ENCODE measurements around the gene CALB2. TPM values are rescaled to one million over a fixed set of nuclear protein-coding genes. Genes with fewer than 3 reads are reported as not detected.

Gene CALB2
- total RNA-seq, 1 experiment from 2014 or later, result 0.85 TPM

GRCh38 chr16:71348262-71349085 lies 10.0 kb upstream of the CALB2 start:
- no peak overlapping the region for H2BK15ac ChIP-seq (ENCODE audit: low read depth, low read length)
- no peak overlapping the region for H3K27ac Mint-ChIP-seq
- no peak overlapping the region for H4K91ac ChIP-seq (ENCODE audit: insufficient read length, low read depth, low read length)
- no peak overlapping the region for H4K8ac ChIP-seq (replicated peaks; ENCODE audit: insufficient read length, low read depth, low read length)
- no peak overlapping the region for H3K4ac ChIP-seq (ENCODE audit: low read depth, low read length)
- no peak overlapping the region for H3K27ac ChIP-seq (ENCODE audit: insufficient read length, low read depth, low read length)
- H3K23ac ChIP-seq (ENCODE audit: insufficient read length, low read depth, low read length), result no peak overlapping the region
- no peaks in the 10 kb centered on the region for H3K79me1 ChIP-seq (ENCODE audit: insufficient read depth, low read depth, low read length, poor library complexity, severe bottlenecking)
- H2BK5ac ChIP-seq (ENCODE audit: insufficient read length, low read length), result no peak overlapping the region
- no peak overlapping the region for H3K4me2 ChIP-seq (ENCODE audit: insufficient read depth, insufficient read length, low read length)
- H3K56ac ChIP-seq (ENCODE audit: insufficient read length, low read depth, low read length), result no peak overlapping the region
- no peaks in the 10 kb centered on the region for H3K36me3 Mint-ChIP-seq (ENCODE audit: insufficient read depth in 1 of 3, low read depth in 3 of 3)
- DNase-seq, result no peak
- WGBS (ENCODE audit: extremely low coverage, insufficient read length, low lambda C conversion rate), result no CpG with 5 or more reads among the region's 22 CpGs
- H4K5ac ChIP-seq (ENCODE audit: insufficient read length, low read depth, low read length), result no peak overlapping the region
- no peak overlapping the region for H3T11ph ChIP-seq (ENCODE audit: low read length)
- no peak overlapping the region for H3K18ac ChIP-seq (ENCODE audit: insufficient read length, low read depth, low read length)
- H3K9me3 Mint-ChIP-seq, result no peaks in the 10 kb centered on the region
- no peaks in the 10 kb centered on the region for H3K27me3 ChIP-seq (ENCODE audit: insufficient read depth, low read length)
- H2AFZ ChIP-seq (ENCODE audit: low read length), result no peak overlapping the region
- H2BK12ac ChIP-seq (ENCODE audit: insufficient read length, low read depth, low read length), result no peak overlapping the region
- H2BK120ac ChIP-seq (ENCODE audit: low read depth, low read length, poor library complexity, severe bottlenecking), result no peak overlapping the region
- no peak for TF ChIP-seq CTCF (conservative IDR thresholded peaks at IDR 0.05)
- no peaks in the 10 kb centered on the region for H3K79me2 ChIP-seq (ENCODE audit: insufficient read depth, low read length)
- H3K23me2 ChIP-seq (ENCODE audit: insufficient read length, low read depth, low read length, poor library complexity, severe bottlenecking), result no peaks in the 10 kb centered on the region
- H2BK20ac ChIP-seq (ENCODE audit: low read depth, low read length, poor library complexity, severe bottlenecking), result no peak overlapping the region
- no peaks in the 10 kb centered on the region for H4K20me1 ChIP-seq (ENCODE audit: control insufficient read depth, insufficient read depth, insufficient read length)
- H3K14ac ChIP-seq (ENCODE audit: insufficient read depth, low read length), result no peak overlapping the region
- no peak overlapping the region for H3K9ac ChIP-seq (ENCODE audit: extremely low read depth, insufficient read length, low read length)
- H3K27me3 Mint-ChIP-seq (ENCODE audit: low read depth), result peaks cover 11% of the 10 kb centered on the region
- peaks cover 12 to 13% of the 10 kb centered on the region in 2 experiments for H3K4me1 Mint-ChIP-seq
- no peaks in the 10 kb centered on the region for H3K4me1 ChIP-seq (ENCODE audit: insufficient read depth, low read length)
- no peak overlapping the region for H2AK5ac ChIP-seq (ENCODE audit: insufficient read length, low read length)
- H3K4me3 Mint-ChIP-seq, result no peak overlapping the region
- no peaks in the 10 kb centered on the region for H3K9me3 ChIP-seq (ENCODE audit: control insufficient read depth, low read depth, low read length)
